ENCODE results near the gene FOXJ2. TPM values are rescaled to one million over a fixed set of nuclear protein-coding genes. Genes with fewer than 3 reads are reported as not detected.

The FOXJ2 gene
- total and polyA plus RNA-seq, 10 of the 15 experiments (the other 5 are each of a cell fraction or from before 2014, with no cell fraction given), result 1.4 to 9.3 (median 4.8) TPM

GRCh38 chr12:7984900-7985299 is 47.6 kb upstream of the FOXJ2 start:
- Histone ChIP-seq H3K27me3 (replicated peaks in 1 of 2; ENCODE audit: control insufficient read depth in 2 of 2, insufficient read depth in 2 of 2, low read length in 1 of 2) (no peaks in the 10 kb centered on the region), H3K9me3 (replicated peaks; ENCODE audit: control insufficient read depth, insufficient read depth, low read length) (no peaks in the 10 kb centered on the region), H4K20me1 (ENCODE audit: control insufficient read depth, insufficient read depth) (no peaks in the 10 kb centered on the region), H3K4me3 (no peak overlapping the region), H3K27ac (ENCODE audit: control insufficient read depth, insufficient read depth) (no peak overlapping the region), H2AFZ (ENCODE audit: control insufficient read depth, low read depth, low read length) (no peak overlapping the region), H3K4me1 (ENCODE audit: control insufficient read depth, insufficient read depth, low read length) (peaks cover 1% of the 10 kb centered on the region; the same call in 1 of the 2 replicates), H3K36me3 (ENCODE audit: control insufficient read depth in 2 of 2, insufficient read depth in 2 of 2, low read length in 1 of 2) (no peaks in the 10 kb centered on the region), H3K9ac (ENCODE audit: control insufficient read depth, insufficient read depth, low read length) (no peak overlapping the region), H3K4me2 (ENCODE audit: control insufficient read depth, insufficient read depth) (no peak overlapping the region), H3K79me2 (ENCODE audit: control insufficient read depth, insufficient read depth, low read length) (no peaks in the 10 kb centered on the region)
- no peak for DNase-seq (ENCODE audit: low read depth, low spot score)
- ChIA-PET CTCF (no interaction called here), SMC1A (ENCODE audit: uncharacterized antibody, unreplicated experiment) (no interaction called here), POLR2A (no interaction called here), RAD21 (ENCODE audit: unreplicated experiment) (interaction anchor here (1.8 kb wide), 1 partner anchor 51 kb away, joined by 7 read pairs; no protein-coding TSS in a partner anchor)
- ATAC-seq, result no peak
- TF ChIP-seq EGR1 (IDR thresholded peaks at IDR 0.05; ENCODE audit: borderline replicate concordance in 1 of 2, low read depth in 2 of 2, low read length in 2 of 2) (no peak), PAX5 (IDR thresholded peaks at IDR 0.05; ENCODE audit: borderline replicate concordance, low read depth, low read length) (no peak), PBX3 (IDR thresholded peaks at IDR 0.05; ENCODE audit: insufficient replicate concordance, low read depth, low read length) (no peak), PML (IDR thresholded peaks at IDR 0.05; ENCODE audit: low read length) (no peak)
- WGBS (ENCODE audit: insufficient coverage, insufficient replicate concordance, low lambda C conversion rate, missing lambda C conversion rate), result 68% methylated on average over 5 of the region's 5 CpGs
- in situ Hi-C loops (cut with MboI), result no loop called here
- no peak for FAIRE-seq
- intact Hi-C loops (cut with micrococcal nuclease; ENCODE audit: unreplicated experiment), result no loop called here
- no TSS peak for BruUV-seq (replicated peaks)

- no TSS peak for BruUV-seq (replicated peaks)
- Histone ChIP-seq H3K27ac (ENCODE audit: control insufficient read depth, insufficient read depth) (no peak overlapping the region), H3K4me3 (no peak overlapping the region), H3K79me2 (ENCODE audit: control insufficient read depth, insufficient read depth, low read length) (no peaks in the 10 kb centered on the region), H2AFZ (ENCODE audit: control insufficient read depth, low read depth, low read length) (no peak overlapping the region), H3K27me3 (replicated peaks in 1 of 2; ENCODE audit: control insufficient read depth in 2 of 2, insufficient read depth in 2 of 2, low read length in 1 of 2) (no peaks in the 10 kb centered on the region), H3K9ac (ENCODE audit: control insufficient read depth, insufficient read depth, low read length) (no peak overlapping the region), H3K4me2 (ENCODE audit: control insufficient read depth, insufficient read depth) (no peak overlapping the region), H4K20me1 (ENCODE audit: control insufficient read depth, insufficient read depth) (no peaks in the 10 kb centered on the region), H3K4me1 (ENCODE audit: control insufficient read depth, insufficient read depth, low read length) (peaks cover 3% of the 10 kb centered on the region; the same call in 1 of the 2 replicates), H3K36me3 (ENCODE audit: control insufficient read depth in 2 of 2, insufficient read depth in 2 of 2, low read length in 1 of 2) (no peaks in the 10 kb centered on the region), H3K9me3 (replicated peaks; ENCODE audit: control insufficient read depth, insufficient read depth, low read length) (no peaks in the 10 kb centered on the region)
- FAIRE-seq, result no peak
- no peak for DNase-seq (ENCODE audit: low read depth, low spot score)
- intact Hi-C loops (cut with micrococcal nuclease; ENCODE audit: unreplicated experiment) (no loop called here), in situ Hi-C loops (cut with MboI) (no loop called here)
- WGBS (ENCODE audit: insufficient coverage, insufficient replicate concordance, low lambda C conversion rate, missing lambda C conversion rate), result 74% methylated on average over 7 of the region's 7 CpGs
- ChIA-PET CTCF (interaction anchor here (0.6 to 1.5 kb wide), 2 partner anchors 53 to 307 kb away, joined by 3 to 6 read pairs; no protein-coding TSS in a partner anchor), SMC1A (ENCODE audit: uncharacterized antibody, unreplicated experiment) (interaction anchor here (1.2 kb wide), 1 partner anchor 127 kb away, joined by 3 read pairs; no protein-coding TSS in a partner anchor), RAD21 (ENCODE audit: unreplicated experiment) (no interaction called here), POLR2A (interaction anchor here (0.5 kb wide), 1 partner anchor 56 kb away, joined by 3 read pairs; no protein-coding TSS in a partner anchor)
- ATAC-seq, result no peak
- TF ChIP-seq RFX5 (IDR thresholded peaks at IDR 0.05; ENCODE audit: low read depth, low read length), result no peak
- TF ChIP-seq EGR1 (IDR thresholded peaks at IDR 0.05; ENCODE audit: borderline replicate concordance in 1 of 2, low read depth in 2 of 2, low read length in 2 of 2), result no peak
- TF ChIP-seq ZNF207 (IDR thresholded peaks at IDR 0.05; ENCODE audit: borderline replicate concordance), result no peak
- no peak for TF ChIP-seq MYC (IDR thresholded peaks at IDR 0.05; ENCODE audit: insufficient read depth, insufficient read length, insufficient replicate concordance, low read length, severe bottlenecking)
- TF ChIP-seq BACH1 (IDR thresholded peaks at IDR 0.05; ENCODE audit: borderline replicate concordance), result no peak
- TF ChIP-seq REST (IDR thresholded peaks at IDR 0.05; ENCODE audit: low read depth, low read length), result no peak
- TF ChIP-seq SMC3 (IDR thresholded peaks at IDR 0.05; ENCODE audit: borderline replicate concordance, low read length), result no peak
- TF ChIP-seq ATF7 (IDR thresholded peaks at IDR 0.05; ENCODE audit: low read depth), result no peak
- TF ChIP-seq BCL11A (IDR thresholded peaks at IDR 0.05; ENCODE audit: low read depth, low read length), result no peak
Measured at GRCh38 chr12:7985802-7986418, 46.6 kb upstream of the FOXJ2 start.
